ENCODE results near the gene LINGO1.

GRCh38 chr15:77622934-77623754, 9.6 kb downstream of the LINGO1 start:
- TF ChIP-seq POLR2A (IDR thresholded peaks at IDR 0.05) (no peak), CTCF (IDR thresholded peaks at IDR 0.05) (no peak)
